Prostate gland (tissue), 2 donors: ENCODE measurements around the gene MMD. TPM values are rescaled to one million over a fixed set of nuclear protein-coding genes. Genes with fewer than 3 reads are reported as not detected.

ENCODE experiments used
- DNase-seq: peaks from one replicate; pipeline ENCODE4 v3.0.0-alpha.2; 2019; ENCODE audit warnings: low spot score
- H3K27ac ChIP-seq, 2 donors: fragments of 200-600 bp; sonication (generic); 2 replicates each; pipeline ENCODE4 v1.5.1; 2017 to 2019
- H3K27me3 ChIP-seq: fragments of 200-600 bp; sonication (generic); replicated peaks from 2 replicates; pipeline ENCODE4 v1.5.1; 2019; ENCODE audit not compliant: insufficient read depth
- H3K36me3 ChIP-seq, 2 donors: fragments of 200-600 bp; sonication (generic); 1 replicate in 1 of 2; 2 replicates in 1 of 2; pipeline versions ENCODE4 v1.5.1 to v1.8.1; 2017 to 2019
- H3K4me1 ChIP-seq: fragments of 200-600 bp; sonication (generic); replicated peaks from 2 replicates; pipeline ENCODE4 v1.5.1; 2019
- H3K4me3 ChIP-seq, 2 donors: fragments of 200-600 bp; sonication (generic); 2 replicates each; pipeline ENCODE4 v1.5.1; 2017 to 2019
- H3K9me3 ChIP-seq: fragments of 200-600 bp; sonication (generic); 2 replicates; pipeline ENCODE4 v1.5.1; 2017
- POLR2A ChIP-seq: fragments of 450-650 bp; IDR thresholded peaks from one replicate; pipeline ENCODE4 v1.6.1; 2016; ENCODE audit warnings: antibody characterized with exemption, mild to moderate bottlenecking
- POLR2AphosphoS5 ChIP-seq: sonication (generic); formaldehyde crosslinking; IDR thresholded peaks from one replicate; pipeline ENCODE4 v1.6.1; 2017; ENCODE audit warnings: antibody characterized with exemption
- WGBS: methylation state at CpG from one replicate; pipeline ENCODE4 v1.1.5; 2018; 5-methylcytosine and 5-hydroxymethylcytosine counted together
- intact Hi-C: fragments of 100-400 bp; cut with DNase I; formaldehyde crosslinking; loops from one replicate; pipeline ENCODE4 v1.14.2; 2022
- total RNA-seq, 2 donors: library from RNA; depleted of rRNA; stranded (reverse); fragments of >200 nt; gene quantifications; one replicate each; pipeline ENCODE4 v1.1.0, GENCODE V29; 2016
- TF ChIP-seq, protein P1 (sequence below), 4 experiments: fragments of 200-600 bp in 2 of 4; fragments of 450-650 bp in 2 of 4; sonication (generic) in 2 of 4; IDR thresholded peaks; 1 replicate in 3 of 4; 2 replicates in 1 of 4; pipeline ENCODE4 v1.5.1; 2016 to 2019; ENCODE audit warnings: antibody characterized with exemption in 4 of 4, mild to moderate bottlenecking in 2 of 4, moderate library complexity in 2 of 4

The MMD gene
- total RNA-seq, 2 donors from 2014 or later = 8.7 to 55.0 TPM

DNA sequence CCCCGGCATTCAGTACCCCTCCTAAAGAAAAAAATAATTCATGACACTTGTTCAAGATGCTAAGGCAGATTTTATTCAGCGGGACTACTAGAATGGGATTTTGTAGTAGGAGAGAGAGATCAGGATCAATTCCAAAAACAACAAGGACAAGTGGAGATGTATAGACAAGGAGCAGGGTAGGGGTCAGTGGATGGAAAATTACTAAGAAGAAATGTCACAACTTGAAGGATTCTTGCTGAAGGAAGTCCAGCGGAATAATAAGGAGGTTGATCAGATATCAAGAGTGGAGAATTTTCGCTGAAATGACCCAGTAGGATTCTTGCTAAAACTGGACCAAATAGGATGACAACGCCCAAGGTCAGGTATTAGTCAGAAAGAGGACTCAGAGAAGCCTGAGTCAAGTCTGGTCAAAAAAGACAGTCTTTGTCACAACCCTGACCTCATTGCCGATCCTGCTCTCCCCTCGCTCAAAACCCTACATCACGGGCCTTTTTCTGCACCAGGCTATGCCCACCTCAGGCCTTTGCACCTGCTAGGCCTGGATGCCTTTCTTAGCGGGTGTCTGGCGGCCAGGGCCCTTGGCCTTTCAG, 36.9 kb downstream of the MMD start:
- Histone ChIP-seq H3K27me3 (no peaks in the 10 kb centered on the region), H3K9me3 (no peaks in the 10 kb centered on the region), H3K4me1 (no peaks in the 10 kb centered on the region), H3K4me3 (no peak overlapping the region), H3K27ac (no peak overlapping the region), H3K36me3 (no peaks in the 10 kb centered on the region)
- TF ChIP-seq POLR2AphosphoS5 (no peak), POLR2A (no peak)
- TF ChIP-seq, protein P1, sequence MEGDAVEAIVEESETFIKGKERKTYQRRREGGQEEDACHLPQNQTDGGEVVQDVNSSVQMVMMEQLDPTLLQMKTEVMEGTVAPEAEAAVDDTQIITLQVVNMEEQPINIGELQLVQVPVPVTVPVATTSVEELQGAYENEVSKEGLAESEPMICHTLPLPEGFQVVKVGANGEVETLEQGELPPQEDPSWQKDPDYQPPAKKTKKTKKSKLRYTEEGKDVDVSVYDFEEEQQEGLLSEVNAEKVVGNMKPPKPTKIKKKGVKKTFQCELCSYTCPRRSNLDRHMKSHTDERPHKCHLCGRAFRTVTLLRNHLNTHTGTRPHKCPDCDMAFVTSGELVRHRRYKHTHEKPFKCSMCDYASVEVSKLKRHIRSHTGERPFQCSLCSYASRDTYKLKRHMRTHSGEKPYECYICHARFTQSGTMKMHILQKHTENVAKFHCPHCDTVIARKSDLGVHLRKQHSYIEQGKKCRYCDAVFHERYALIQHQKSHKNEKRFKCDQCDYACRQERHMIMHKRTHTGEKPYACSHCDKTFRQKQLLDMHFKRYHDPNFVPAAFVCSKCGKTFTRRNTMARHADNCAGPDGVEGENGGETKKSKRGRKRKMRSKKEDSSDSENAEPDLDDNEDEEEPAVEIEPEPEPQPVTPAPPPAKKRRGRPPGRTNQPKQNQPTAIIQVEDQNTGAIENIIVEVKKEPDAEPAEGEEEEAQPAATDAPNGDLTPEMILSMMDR (IDR thresholded peaks at IDR 0.05) = no peak
- no peak for DNase-seq
- intact Hi-C loops = no loop called here
- WGBS = 75% methylated on average over 10 of the region's 10 CpGs

DNA sequence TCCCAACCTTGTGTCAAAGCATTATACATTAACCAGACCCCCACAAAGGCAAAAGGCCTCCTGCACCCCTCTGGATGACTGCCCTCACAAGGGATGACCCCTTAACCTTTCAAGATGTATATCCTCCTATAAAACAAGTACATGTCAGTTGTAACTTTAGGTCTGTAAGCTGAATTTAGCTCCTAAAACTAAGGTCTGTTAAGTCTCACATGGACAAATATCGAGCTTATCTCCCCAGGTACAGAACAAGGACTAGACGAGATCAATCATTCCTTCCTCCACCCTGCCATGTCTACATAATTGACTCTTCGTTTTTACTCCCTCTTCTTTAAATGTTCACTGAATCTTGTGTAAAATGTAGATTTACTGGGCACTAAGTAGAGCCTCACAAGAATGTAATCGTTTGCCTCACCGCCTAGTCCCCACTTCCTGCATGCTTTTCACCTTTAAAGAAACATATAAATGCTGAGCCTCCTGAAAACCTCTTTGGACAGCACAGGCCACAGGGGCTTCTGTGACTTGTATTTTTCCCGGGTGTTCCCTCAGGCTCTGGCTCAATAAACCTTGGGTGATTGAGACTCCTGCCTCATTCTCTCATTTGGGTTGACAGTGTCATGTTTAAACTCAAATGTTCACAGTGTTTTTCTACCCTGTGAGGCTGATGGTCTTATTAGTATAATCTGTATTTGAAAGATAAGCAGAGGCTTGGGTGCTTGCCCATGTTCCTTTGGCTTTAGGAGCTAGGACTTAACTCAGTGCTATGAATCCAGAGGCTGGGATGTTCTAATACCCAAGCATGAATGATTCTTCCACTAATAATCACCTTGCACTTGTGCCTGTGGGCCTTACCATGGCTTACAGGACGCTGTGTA, 37.6 kb downstream of the MMD start:
- no peak overlapping the region for H3K27ac ChIP-seq
- 60% methylated on average over 6 of the region's 7 CpGs for WGBS
- intact Hi-C loops = no loop called here
- H3K27me3 ChIP-seq = no peaks in the 10 kb centered on the region
- H3K36me3 ChIP-seq = no peaks in the 10 kb centered on the region
- no peak for DNase-seq
- H3K4me1 ChIP-seq = no peaks in the 10 kb centered on the region
- H3K4me3 ChIP-seq = no peak overlapping the region
- no peaks in the 10 kb centered on the region for H3K9me3 ChIP-seq
- TF ChIP-seq, protein P1 (IDR thresholded peaks at IDR 0.05) = no peak
- TF ChIP-seq POLR2A (no peak), POLR2AphosphoS5 (no peak)

DNA sequence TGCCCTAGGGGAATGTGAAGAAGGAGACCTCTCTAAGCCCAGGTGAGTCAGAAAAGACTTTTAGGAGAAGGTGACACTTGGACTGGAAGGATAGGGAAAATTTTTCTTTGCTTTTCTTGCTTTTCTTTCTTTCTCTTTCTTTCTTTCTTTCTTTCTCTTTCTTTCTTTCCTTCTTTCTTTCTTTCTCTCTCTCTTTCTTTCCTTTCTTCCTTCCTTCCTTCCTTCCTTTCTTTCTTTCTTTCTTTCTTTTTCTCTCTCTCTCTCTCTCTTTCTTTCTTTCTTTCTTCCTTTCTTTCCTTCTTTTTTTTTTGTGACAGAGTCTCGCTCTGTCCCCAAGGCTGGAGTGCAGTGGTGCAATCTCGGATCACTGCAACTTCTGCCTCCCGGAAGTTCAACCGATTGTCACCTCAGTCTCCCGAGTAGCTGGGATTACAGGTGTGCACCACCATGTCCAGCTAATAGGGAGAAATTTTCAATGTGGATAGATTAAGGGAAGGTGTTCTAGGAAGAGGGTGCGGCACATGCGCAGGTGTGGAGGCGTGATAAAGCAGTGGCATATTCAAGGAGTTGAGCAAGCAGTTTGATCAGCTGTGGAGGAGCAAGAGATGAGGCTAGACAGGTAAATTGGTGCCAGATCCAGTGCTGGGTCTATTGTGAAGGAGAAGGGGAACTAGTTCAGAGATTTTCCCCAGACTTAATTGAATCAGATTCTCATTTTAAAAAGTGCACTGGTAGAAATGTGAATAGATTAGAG, 40.4 kb downstream of the MMD start:
- no peaks in the 10 kb centered on the region for H3K4me1 ChIP-seq
- H3K27me3 ChIP-seq = no peaks in the 10 kb centered on the region
- 96% methylated on average over 8 of the region's 8 CpGs for WGBS
- no peak overlapping the region for H3K27ac ChIP-seq
- H3K9me3 ChIP-seq = no peaks in the 10 kb centered on the region
- TF ChIP-seq POLR2AphosphoS5 = no peak
- TF ChIP-seq, protein P1 (IDR thresholded peaks at IDR 0.05) = no peak
- no peak for TF ChIP-seq POLR2A
- no peak for DNase-seq
- H3K4me3 ChIP-seq = no peak overlapping the region
- intact Hi-C loops = no loop called here
- H3K36me3 ChIP-seq = no peaks in the 10 kb centered on the region

DNA sequence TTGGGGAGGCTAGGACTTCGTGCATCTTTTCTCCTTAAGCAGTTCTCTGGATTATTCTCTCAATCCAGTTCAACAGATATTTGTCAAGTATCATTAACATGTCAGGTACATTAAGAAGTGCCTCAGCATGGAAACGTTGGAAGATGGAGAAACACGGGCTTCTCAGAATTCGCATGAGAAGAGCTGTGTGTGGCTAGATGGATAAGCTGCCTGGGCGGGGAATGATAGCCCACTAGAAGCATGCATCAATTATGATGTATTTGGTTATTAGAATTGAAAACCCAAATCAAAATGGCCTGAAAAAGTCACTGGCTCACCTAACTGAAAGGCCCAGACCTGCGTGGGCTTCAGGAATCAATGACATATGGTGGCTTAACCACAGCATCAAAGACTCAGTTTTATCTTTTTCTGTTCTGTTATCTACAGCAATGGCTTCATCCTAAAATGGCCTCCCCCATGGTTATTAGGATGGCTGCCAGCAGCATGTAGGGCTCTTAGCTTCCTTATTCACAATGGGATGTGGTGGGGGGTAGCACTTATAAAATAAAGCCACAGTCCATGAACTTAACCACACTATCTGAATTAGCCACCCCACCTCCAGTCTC, 43.9 kb downstream of the MMD start:
- Histone ChIP-seq H3K9me3 (no peaks in the 10 kb centered on the region), H3K4me3 (no peak overlapping the region), H3K36me3 (no peaks in the 10 kb centered on the region), H3K27ac (no peak overlapping the region), H3K4me1 (no peaks in the 10 kb centered on the region), H3K27me3 (no peaks in the 10 kb centered on the region)
- WGBS = 96% methylated on average over 6 of the region's 6 CpGs
- no peak for TF ChIP-seq POLR2AphosphoS5
- TF ChIP-seq, protein P1 (IDR thresholded peaks at IDR 0.05) = no peak
- no peak for TF ChIP-seq POLR2A
- no peak for DNase-seq
- intact Hi-C loops = no loop called here
